Posterior cingulate gyrus (tissue), 11 donors: Measurements from ENCODE around the gene CPED1.
"Not testable (repeated sequence)": the region's sequence is repeated elsewhere in the genome, so short reads cannot be mapped to it uniquely, and the experiment has no call there.

Experiments
- DNase-seq, 10 donors: peaks; one replicate each; pipeline versions ENCODE4 v3.0.0 to v3.0.0-alpha.2; 2020 to 2021; ENCODE audit warnings: mixed read lengths in 3 of 10
- intact Hi-C: fragments of 100-400 bp; cut with DNase I; formaldehyde crosslinking; loops from one replicate; pipeline ENCODE4 v1.15.1; 2023

Gene CPED1

GRCh38 chr7:121036776-121037175, 48.3 kb downstream of the CPED1 start:
- intact Hi-C loops, DNase-seq: not testable (repeated sequence)

GRCh38 chr7:121037329-121037728, 48.8 kb downstream of the CPED1 start:
- intact Hi-C loops, DNase-seq: not testable (repeated sequence)

- DNase-seq: no peak
Observed at GRCh38 chr7:121037957-121038716, 49.6 kb downstream of the CPED1 start.

GRCh38 chr7:121038717-121039509, 50.4 kb downstream of the CPED1 start:
- DNase-seq: no peak
- intact Hi-C loops: no loop called here

More at GRCh38 chr7:121037957-121038716, 49.6 kb downstream of the CPED1 start:
- intact Hi-C loops: no loop called here

- intact Hi-C loops: no loop called here
- no peak for DNase-seq
Observed at GRCh38 chr7:121039510-121039822, 51.0 kb downstream of the CPED1 start.

- no peak for DNase-seq
- intact Hi-C loops: no loop called here
Observed at GRCh38 chr7:121039994-121040393, 51.5 kb downstream of the CPED1 start.

- DNase-seq: no peak
- intact Hi-C loops: no loop called here
Observed at GRCh38 chr7:121041516-121042148, 53.1 kb downstream of the CPED1 start.

GRCh38 chr7:121042195-121042594, 53.7 kb downstream of the CPED1 start:
- DNase-seq: no peak
- intact Hi-C loops: no loop called here

- intact Hi-C loops: no loop called here
- DNase-seq: no peak
Observed at GRCh38 chr7:121042899-121043298, 54.4 kb downstream of the CPED1 start.

GRCh38 chr7:121043314-121044234, 55.1 kb downstream of the CPED1 start:
- intact Hi-C loops: no loop called here
- no peak for DNase-seq

- DNase-seq: no peak
- intact Hi-C loops: no loop called here
Observed at GRCh38 chr7:121045090-121045489, 56.6 kb downstream of the CPED1 start.

GRCh38 chr7:121046009-121046408, 57.5 kb downstream of the CPED1 start:
- DNase-seq: no peak
- intact Hi-C loops: no loop called here

GRCh38 chr7:121046893-121047468, 58.5 kb downstream of the CPED1 start:
- intact Hi-C loops: no loop called here
- DNase-seq: no peak

- intact Hi-C loops: no loop called here
- DNase-seq: no peak
Observed at GRCh38 chr7:121048195-121048594, 59.7 kb downstream of the CPED1 start.

GRCh38 chr7:121049028-121049791, 60.7 kb downstream of the CPED1 start:
- DNase-seq: no peak
- intact Hi-C loops: no loop called here

- intact Hi-C loops: no loop called here
- no peak for DNase-seq
Observed at GRCh38 chr7:121049897-121050296, 61.4 kb downstream of the CPED1 start.

- DNase-seq: no peak
Observed at GRCh38 chr7:121053219-121053618, 64.7 kb downstream of the CPED1 start.

GRCh38 chr7:121054925-121055324, 66.4 kb downstream of the CPED1 start:
- DNase-seq: no peak
- intact Hi-C loops: no loop called here

More at GRCh38 chr7:121053219-121053618, 64.7 kb downstream of the CPED1 start:
- intact Hi-C loops: no loop called here

- intact Hi-C loops: no loop called here
- DNase-seq: no peak
Observed at GRCh38 chr7:121057878-121058277, 69.4 kb downstream of the CPED1 start.
